ENCODE data around the gene GSG1L. TPM values are rescaled to one million over a fixed set of nuclear protein-coding genes. Genes with fewer than 3 reads are reported as not detected.

Gene GSG1L
- total RNA-seq, 2 experiments from 2014 or later: not detected

GRCh38 chr16:27813591-27813990 lies 249.9 kb downstream of the GSG1L start:
- Mint-ChIP-seq H3K27me3 (peaks cover 4% of the 10 kb centered on the region), H3K36me3 (no peaks in the 10 kb centered on the region)
- no peak for DNase-seq

GRCh38 chr16:27811881-27812280 lies 251.6 kb downstream of the GSG1L start:
- H3K4me1 Mint-ChIP-seq: no peaks in the 10 kb centered on the region

More at GRCh38 chr16:27813591-27813990, 249.9 kb downstream of the GSG1L start:
- POLR2A ChIA-PET: no interaction called here
- no peak overlapping the region for H3K4me3 Mint-ChIP-seq
- no peaks in the 10 kb centered on the region for H3K4me1 Mint-ChIP-seq
- H3K27ac Mint-ChIP-seq: no peak overlapping the region
- no peak for ATAC-seq (ENCODE audit: low read depth)
- no peaks in the 10 kb centered on the region for H3K9me3 Mint-ChIP-seq

GRCh38 chr16:27806986-27807385 lies 256.5 kb downstream of the GSG1L start:
- DNase-seq (no peak), ATAC-seq (ENCODE audit: low read depth) (no peak)
- H3K9me3 Mint-ChIP-seq: no peaks in the 10 kb centered on the region
- POLR2A ChIA-PET: no interaction called here
- H3K4me1 Mint-ChIP-seq: peaks cover 6% of the 10 kb centered on the region
- peaks cover 3% of the 10 kb centered on the region for H3K27me3 Mint-ChIP-seq
- no peak overlapping the region for H3K27ac Mint-ChIP-seq
- H3K36me3 Mint-ChIP-seq: no peaks in the 10 kb centered on the region
- H3K4me3 Mint-ChIP-seq: no peak overlapping the region

More at GRCh38 chr16:27811881-27812280, 251.6 kb downstream of the GSG1L start:
- POLR2A ChIA-PET: no interaction called here
- Mint-ChIP-seq H3K9me3 (no peaks in the 10 kb centered on the region), H3K4me3 (no peak overlapping the region), H3K27me3 (no peaks in the 10 kb centered on the region), H3K36me3 (no peaks in the 10 kb centered on the region), H3K27ac (no peak overlapping the region)
- ATAC-seq (ENCODE audit: low read depth): no peak
- DNase-seq: no peak

- no peak for ATAC-seq (ENCODE audit: low read depth)
- Mint-ChIP-seq H3K27ac (no peak overlapping the region), H3K4me1 (peaks cover 6% of the 10 kb centered on the region), H3K27me3 (peaks cover 3% of the 10 kb centered on the region), H3K9me3 (no peaks in the 10 kb centered on the region), H3K36me3 (no peaks in the 10 kb centered on the region), H3K4me3 (no peak overlapping the region)
- no peak for DNase-seq
- POLR2A ChIA-PET: no interaction called here
Observed at GRCh38 chr16:27806388-27806787, 257.1 kb downstream of the GSG1L start.

- Mint-ChIP-seq H3K9me3 (no peaks in the 10 kb centered on the region), H3K36me3 (no peaks in the 10 kb centered on the region), H3K27me3 (peaks cover 3% of the 10 kb centered on the region), H3K4me1 (peaks cover 6% of the 10 kb centered on the region), H3K27ac (no peak overlapping the region), H3K4me3 (no peak overlapping the region)
- POLR2A ChIA-PET: no interaction called here
- no peak for DNase-seq
- no peak for ATAC-seq (ENCODE audit: low read depth)
Observed at GRCh38 chr16:27805828-27806351, 257.6 kb downstream of the GSG1L start.

- DNase-seq (no peak), ATAC-seq (ENCODE audit: low read depth) (no peak)
- Mint-ChIP-seq H3K9me3 (no peaks in the 10 kb centered on the region), H3K27me3 (peaks cover 3% of the 10 kb centered on the region), H3K4me1 (peaks cover 6% of the 10 kb centered on the region), H3K36me3 (no peaks in the 10 kb centered on the region), H3K27ac (no peak overlapping the region), H3K4me3 (peak overlapping the region; percentile 29)
- POLR2A ChIA-PET: no interaction called here
Observed at GRCh38 chr16:27803775-27804549, 259.6 kb downstream of the GSG1L start.

- Mint-ChIP-seq H3K4me3 (no peak overlapping the region), H3K27ac (no peak overlapping the region), H3K36me3 (no peaks in the 10 kb centered on the region), H3K9me3 (no peaks in the 10 kb centered on the region), H3K4me1 (peaks cover 6% of the 10 kb centered on the region), H3K27me3 (peaks cover 3% of the 10 kb centered on the region)
- POLR2A ChIA-PET: no interaction called here
- ATAC-seq (ENCODE audit: low read depth) (no peak), DNase-seq (no peak)
Observed at GRCh38 chr16:27802664-27803439, 260.7 kb downstream of the GSG1L start.

- POLR2A ChIA-PET: no interaction called here
- Mint-ChIP-seq H3K36me3 (no peaks in the 10 kb centered on the region), H3K4me3 (no peak overlapping the region), H3K9me3 (no peaks in the 10 kb centered on the region), H3K27me3 (peaks cover 3% of the 10 kb centered on the region), H3K4me1 (peaks cover 6% of the 10 kb centered on the region), H3K27ac (no peak overlapping the region)
- DNase-seq (no peak), ATAC-seq (ENCODE audit: low read depth) (no peak)
Observed at GRCh38 chr16:27801289-27801945, 262.1 kb downstream of the GSG1L start.

- H3K27me3 Mint-ChIP-seq: peaks cover 3% of the 10 kb centered on the region
- DNase-seq: no peak
- H3K4me3 Mint-ChIP-seq: no peak overlapping the region
- no peak for ATAC-seq (ENCODE audit: low read depth)
- peaks cover 6% of the 10 kb centered on the region for H3K4me1 Mint-ChIP-seq
- no peaks in the 10 kb centered on the region for H3K9me3 Mint-ChIP-seq
- no peak overlapping the region for H3K27ac Mint-ChIP-seq
- POLR2A ChIA-PET: no interaction called here
- no peaks in the 10 kb centered on the region for H3K36me3 Mint-ChIP-seq
Observed at GRCh38 chr16:27800817-27801216, 262.7 kb downstream of the GSG1L start.

GRCh38 chr16:27799896-27800295 lies 263.6 kb downstream of the GSG1L start:
- Mint-ChIP-seq H3K36me3 (no peaks in the 10 kb centered on the region), H3K27me3 (peaks cover 3% of the 10 kb centered on the region), H3K27ac (no peak overlapping the region), H3K9me3 (no peaks in the 10 kb centered on the region), H3K4me3 (no peak overlapping the region), H3K4me1 (peaks cover 6% of the 10 kb centered on the region)
- ATAC-seq (ENCODE audit: low read depth): no peak
- POLR2A ChIA-PET: no interaction called here
- no peak for DNase-seq

- Mint-ChIP-seq H3K27ac (no peak overlapping the region), H3K4me3 (no peak overlapping the region), H3K36me3 (no peaks in the 10 kb centered on the region), H3K9me3 (no peaks in the 10 kb centered on the region), H3K4me1 (no peaks in the 10 kb centered on the region), H3K27me3 (no peaks in the 10 kb centered on the region)
- ATAC-seq (ENCODE audit: low read depth): no peak
- no peak for DNase-seq
- POLR2A ChIA-PET: no interaction called here
Observed at GRCh38 chr16:27798241-27798640, 265.3 kb downstream of the GSG1L start.

- DNase-seq: peak; percentile 60
- Mint-ChIP-seq H3K36me3 (no peaks in the 10 kb centered on the region), H3K4me3 (no peak overlapping the region), H3K4me1 (no peaks in the 10 kb centered on the region), H3K27ac (no peak overlapping the region), H3K9me3 (no peaks in the 10 kb centered on the region), H3K27me3 (no peaks in the 10 kb centered on the region)
- POLR2A ChIA-PET: no interaction called here
- no peak for ATAC-seq (ENCODE audit: low read depth)
Observed at GRCh38 chr16:27795992-27796614, 267.4 kb downstream of the GSG1L start.

GRCh38 chr16:27793249-27793622 lies 270.3 kb downstream of the GSG1L start:
- no peak overlapping the region for H3K27ac Mint-ChIP-seq
- H3K36me3 Mint-ChIP-seq: no peaks in the 10 kb centered on the region
- no peak for ATAC-seq (ENCODE audit: low read depth)
- H3K27me3 Mint-ChIP-seq: no peaks in the 10 kb centered on the region
- DNase-seq: no peak
- no peaks in the 10 kb centered on the region for H3K4me1 Mint-ChIP-seq
- no peak overlapping the region for H3K4me3 Mint-ChIP-seq
- no peaks in the 10 kb centered on the region for H3K9me3 Mint-ChIP-seq
- POLR2A ChIA-PET: no interaction called here
